ENCODE data around the gene SLC4A2.
"Not testable (repeated sequence)": the region's sequence is repeated elsewhere in the genome, so short reads cannot be mapped to it uniquely, and the experiment has no call there.

SLC4A2 gene

DNA sequence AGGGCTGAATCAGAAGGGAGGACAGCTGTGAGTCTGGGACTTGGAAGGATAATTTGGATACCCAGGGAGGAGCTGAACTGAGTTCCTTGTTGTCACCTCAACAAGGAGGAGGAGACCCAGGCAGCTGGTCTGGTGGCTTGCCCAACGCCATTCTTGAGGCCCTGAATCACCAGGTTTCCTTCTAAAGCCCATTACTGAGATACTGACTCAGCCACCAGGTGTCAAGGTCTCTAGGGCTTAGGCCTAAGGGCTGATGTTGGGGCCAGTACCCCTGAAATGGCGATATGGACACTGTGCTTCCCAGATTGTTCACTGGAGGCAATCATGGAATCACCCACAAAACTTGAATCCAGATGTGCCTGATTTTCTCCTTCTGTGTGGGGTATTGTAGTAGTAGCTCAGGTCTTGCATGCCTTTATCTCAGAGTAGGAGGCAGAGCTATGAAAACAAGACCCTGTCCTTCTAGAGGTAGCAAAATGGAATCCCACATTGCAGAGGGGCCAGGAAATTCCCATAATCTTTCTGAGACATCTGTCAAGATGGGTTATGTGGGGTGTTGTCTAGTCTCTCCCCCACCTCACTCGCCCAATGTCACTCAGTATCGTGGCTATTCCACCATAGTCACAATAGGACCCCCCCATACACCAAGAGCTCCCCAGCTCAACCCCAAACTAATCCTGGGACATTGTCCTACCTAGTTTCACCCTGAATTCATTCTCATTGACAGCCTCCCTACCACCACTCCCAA is 33.3 kb upstream of the SLC4A2 start:
- no peak for DNase-seq (ENCODE audit: low spot score)

GRCh38 chr7:151026771-151027727 is 32.3 kb upstream of the SLC4A2 start:
- not testable (repeated sequence) for DNase-seq (ENCODE audit: low spot score)

GRCh38 chr7:151027728-151028130 is 31.7 kb upstream of the SLC4A2 start:
- not testable (repeated sequence) for DNase-seq (ENCODE audit: low spot score)

DNA sequence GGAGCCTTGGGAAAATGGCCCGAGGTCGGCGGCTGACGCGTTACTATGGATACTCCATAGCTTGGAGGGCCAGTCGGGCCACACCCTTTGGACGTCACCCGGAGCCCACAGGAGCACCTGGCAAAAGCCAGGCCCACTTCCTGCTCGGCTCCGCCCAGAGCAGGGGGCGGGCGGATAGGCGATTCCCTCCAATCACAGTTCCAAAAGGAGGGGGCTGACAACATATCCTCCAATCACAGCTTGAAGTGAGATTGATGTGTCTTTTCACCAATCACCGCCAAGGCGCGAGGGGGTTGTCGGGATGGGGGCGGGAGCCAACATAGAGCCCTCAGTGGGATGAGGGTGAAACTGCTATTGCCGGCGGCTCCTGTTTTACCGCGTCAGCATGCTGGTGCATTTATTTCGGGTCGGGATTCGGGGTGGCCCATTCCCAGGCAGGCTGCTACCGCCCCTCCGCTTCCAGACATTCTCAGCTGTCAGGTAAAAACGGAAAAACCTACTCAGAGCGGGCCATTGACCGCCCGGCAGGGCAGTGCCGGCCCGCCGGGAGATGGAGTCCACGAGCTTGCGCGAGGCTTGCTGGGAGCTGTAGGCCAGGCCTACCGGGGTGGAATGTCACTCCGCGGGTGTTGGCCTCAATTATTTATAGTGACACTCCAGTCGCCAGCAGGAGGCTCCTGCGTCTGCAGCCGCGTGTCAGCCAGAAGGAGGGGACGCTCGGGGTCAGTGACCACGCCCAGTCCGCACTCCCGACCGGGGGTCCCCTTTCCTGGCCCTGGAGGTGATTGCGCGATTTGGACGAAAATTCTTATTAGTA is 31.1 kb upstream of the SLC4A2 start, which contains the start of gene ABCB8:
ABCB8 (plus strand) TSS at position 320 of the 817 bp plus-strand sequence; CDS start at position 386, 66 bp downstream.
- DNase-seq (ENCODE audit: low spot score) = peak; percentile 99

DNA sequence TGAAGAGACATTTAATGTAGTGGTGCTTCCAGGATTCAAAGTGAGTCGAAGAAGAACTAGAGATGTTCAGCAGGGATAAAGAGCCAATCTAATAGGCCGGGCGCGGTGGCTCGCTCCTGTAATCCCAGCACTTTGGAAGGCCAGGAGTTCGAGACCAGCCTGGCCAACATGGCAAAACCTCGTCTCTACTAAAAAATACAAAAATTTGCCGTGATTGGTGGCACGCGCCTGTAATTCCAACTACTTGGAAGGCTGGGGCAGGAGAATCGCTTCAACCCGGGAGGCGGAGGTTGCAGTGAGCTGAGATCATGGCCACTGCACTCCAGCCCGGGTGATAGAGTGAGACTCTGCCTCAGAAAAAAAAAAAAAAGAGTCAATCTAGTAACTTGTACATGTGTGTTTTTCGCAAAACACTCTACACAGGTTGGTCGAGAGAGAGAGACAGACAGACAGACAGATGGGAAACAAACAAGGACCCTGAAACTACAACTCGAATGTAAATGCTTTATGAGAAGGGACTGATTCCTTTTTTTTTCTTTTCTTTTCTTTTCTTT is 30.4 kb upstream of the SLC4A2 start:
- no peak for DNase-seq (ENCODE audit: low spot score)

- DNase-seq (ENCODE audit: low spot score) = no peak
Measured at GRCh38 chr7:151031011-151031410, 28.4 kb upstream of the SLC4A2 start.

GRCh38 chr7:151032936-151033863 is 26.2 kb upstream of the SLC4A2 start:
- no peak for DNase-seq (ENCODE audit: low spot score)

GRCh38 chr7:151033864-151034249 is 25.5 kb upstream of the SLC4A2 start:
- no peak for DNase-seq (ENCODE audit: low spot score)

- no peak for DNase-seq (ENCODE audit: low spot score)
Measured at GRCh38 chr7:151034312-151035025, 24.9 kb upstream of the SLC4A2 start.

GRCh38 chr7:151035026-151035717 is 24.2 kb upstream of the SLC4A2 start:
- DNase-seq (ENCODE audit: low spot score) = no peak

DNA sequence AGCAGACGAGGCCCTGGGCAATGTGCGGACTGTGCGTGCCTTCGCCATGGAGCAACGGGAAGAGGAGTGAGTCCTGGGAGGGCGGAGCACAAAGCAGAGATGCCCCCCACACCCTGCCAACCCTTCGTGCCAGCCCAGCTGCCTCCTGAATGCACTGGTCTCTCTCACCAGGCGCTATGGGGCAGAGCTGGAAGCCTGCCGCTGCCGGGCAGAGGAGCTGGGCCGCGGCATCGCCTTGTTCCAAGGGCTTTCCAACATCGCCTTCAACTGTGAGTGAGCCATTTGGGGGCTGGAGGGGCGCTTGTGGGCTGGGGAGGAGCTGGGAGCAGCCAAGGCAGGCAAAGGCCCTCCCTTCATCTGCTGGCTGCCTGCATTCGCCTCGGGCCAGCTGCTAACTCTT is 23.5 kb upstream of the SLC4A2 start:
- DNase-seq (ENCODE audit: low spot score) = no peak

DNA sequence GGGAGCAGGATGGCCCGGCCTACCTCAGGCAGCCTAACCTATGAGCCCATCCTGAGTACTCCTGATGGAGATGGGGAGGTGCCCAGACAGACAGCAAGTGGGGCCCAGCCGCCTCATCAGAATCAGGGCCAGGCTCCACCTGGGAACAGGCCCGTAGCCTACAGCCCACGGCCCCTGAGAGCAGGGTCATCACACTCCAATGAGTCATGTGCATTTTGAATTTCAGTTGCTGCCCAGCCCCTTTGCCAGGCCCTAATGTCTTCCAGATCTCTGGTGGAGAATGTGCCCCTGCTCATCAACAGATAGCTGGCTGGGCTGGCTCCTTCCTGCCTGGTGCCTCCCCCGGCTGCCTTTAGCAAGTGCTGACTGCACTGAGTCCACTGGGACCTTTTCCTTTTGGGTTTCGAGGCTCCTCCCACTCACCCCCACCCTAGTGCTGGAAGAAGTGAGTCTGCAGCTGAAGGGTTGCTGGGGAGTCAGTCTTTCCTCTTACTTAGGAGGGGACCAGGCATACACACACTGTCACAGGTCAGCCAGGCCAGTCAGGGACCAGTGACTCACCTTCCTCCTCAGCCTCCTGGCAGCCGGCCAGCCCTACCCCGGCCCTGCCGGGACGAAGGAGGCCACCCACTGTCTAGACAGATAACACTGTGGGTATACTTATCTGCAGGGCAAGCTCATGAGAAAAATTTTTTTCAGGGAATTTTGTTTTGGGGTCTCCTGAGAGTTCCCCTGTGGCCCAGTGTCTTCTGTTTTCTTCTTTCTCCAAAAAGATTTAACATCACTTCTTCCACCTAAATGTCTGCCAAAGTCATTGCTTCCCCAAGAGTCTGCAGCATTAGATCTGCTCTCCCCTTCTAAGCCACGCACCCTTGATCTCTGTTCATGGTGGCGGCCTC is 20.2 kb upstream of the SLC4A2 start:
- no peak for DNase-seq (ENCODE audit: low spot score)

GRCh38 chr7:151039850-151040548 is 19.4 kb upstream of the SLC4A2 start:
- DNase-seq (ENCODE audit: low spot score) = no peak

DNA sequence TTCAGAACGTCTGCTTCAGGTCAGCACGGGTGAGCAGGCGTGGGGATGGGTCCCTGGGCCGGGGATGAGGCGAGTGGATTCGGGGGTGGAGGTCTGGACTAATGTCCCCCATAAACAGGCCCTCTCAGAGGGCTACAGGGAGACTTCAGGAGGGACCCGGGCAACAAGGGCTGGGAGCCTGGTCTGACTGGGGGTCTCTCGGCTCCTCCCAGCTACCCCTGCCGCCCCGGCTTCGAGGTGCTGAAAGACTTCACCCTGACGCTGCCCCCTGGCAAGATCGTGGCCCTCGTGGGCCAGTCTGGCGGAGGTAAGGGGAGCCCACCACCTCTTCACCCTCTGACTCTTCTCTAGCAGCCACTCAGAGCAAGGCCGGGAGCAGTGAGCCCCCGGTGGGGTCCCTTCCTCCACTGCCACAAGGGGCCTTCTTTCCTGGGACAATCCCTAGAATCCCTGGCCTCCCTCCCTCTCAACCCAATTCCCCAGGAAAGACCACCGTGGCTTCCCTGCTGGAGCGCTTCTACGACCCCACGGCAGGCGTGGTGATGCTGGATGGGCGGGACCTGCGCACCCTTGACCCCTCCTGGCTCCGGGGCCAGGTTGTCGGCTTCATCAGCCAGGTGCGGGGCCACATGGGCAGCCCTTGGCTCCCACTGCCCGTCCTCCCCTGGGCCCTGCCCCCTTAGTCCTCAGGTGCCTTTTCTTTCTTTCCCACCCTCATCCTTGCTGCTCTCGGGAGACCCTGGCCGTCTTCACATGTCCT is 18.6 kb upstream of the SLC4A2 start:
- DNase-seq (ENCODE audit: low spot score) = no peak

DNA sequence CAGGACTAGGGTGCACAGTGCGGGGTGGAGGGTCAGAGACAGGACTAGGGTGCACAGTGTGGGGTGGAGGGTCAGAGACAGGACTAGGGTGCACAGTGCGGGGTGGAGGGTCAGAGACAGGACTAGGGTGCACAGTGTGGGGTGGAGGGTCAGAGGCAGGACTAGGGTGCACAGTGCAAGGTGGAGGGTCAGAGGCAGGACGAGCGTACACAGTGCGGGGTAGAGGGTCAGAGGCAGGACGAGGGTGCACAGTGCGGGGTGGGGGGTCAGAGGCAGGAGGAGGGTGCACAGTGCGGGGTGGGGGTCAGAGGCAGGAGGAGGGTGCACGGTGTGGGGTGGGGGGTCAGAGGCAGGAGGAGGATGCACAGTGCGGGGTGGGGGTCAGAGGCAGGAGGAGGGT is 15.9 kb upstream of the SLC4A2 start:
- not testable (repeated sequence) for DNase-seq (ENCODE audit: low spot score)

DNA sequence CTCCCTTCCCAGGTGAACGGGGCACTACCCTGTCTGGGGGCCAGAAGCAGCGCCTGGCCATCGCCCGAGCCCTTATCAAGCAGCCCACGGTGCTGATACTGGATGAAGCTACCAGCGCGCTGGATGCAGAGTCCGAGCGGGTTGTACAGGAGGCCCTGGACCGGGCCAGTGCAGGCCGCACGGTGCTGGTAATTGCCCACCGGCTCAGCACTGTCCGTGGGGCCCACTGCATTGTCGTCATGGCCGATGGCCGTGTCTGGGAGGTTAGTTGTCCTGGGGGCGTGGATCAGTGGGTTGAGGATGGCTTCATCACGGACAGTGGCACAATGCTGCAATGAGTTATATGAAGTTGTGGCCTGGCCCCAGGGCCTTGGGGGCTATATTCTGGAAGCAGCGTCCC is 15.4 kb upstream of the SLC4A2 start:
- no peak for DNase-seq (ENCODE audit: low spot score)

DNA sequence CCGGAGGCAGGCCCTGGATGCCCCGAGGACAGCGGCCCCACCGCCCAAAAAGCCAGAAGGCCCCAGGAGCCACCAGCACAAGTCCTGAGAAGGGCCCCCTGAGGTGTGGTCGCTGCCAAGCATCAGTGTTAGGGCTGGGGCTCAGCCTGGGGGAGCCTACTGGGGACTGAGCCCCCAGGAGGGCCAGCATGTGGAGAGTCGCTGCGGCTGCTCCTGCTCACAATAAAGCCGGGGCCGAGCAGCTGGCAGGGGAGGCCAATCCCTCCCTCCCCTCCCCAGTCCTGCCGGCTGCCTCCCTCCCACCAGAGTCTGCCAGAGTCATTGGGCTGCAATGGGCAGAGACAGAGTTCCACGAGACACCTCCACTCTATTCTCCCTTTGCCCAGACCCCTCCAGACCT is 14.1 kb upstream of the SLC4A2 start:
- DNase-seq (ENCODE audit: low spot score) = no peak
